WI38 (cell line): ENCODE data around the gene MYO9A.

Experiments
- H3K4me3 ChIP-seq: 2 replicates; pipeline ENCODE4 v1.5.1; 2011; ENCODE audit warnings: low read depth, mild to moderate bottlenecking, control low read depth, low read length
- CTCF ChIP-seq: IDR thresholded peaks from 2 replicates; pipeline ENCODE4 v1.5.1; 2012; ENCODE audit warnings: low read depth, mild to moderate bottlenecking, control low read depth, low read length

Gene MYO9A

GRCh38 chr15:72050700-72051099 lies 67.2 kb downstream of the MYO9A start:
- TF ChIP-seq CTCF: no peak
- no peak overlapping the region for H3K4me3 ChIP-seq

- H3K4me3 ChIP-seq: no peak overlapping the region
- no peak for TF ChIP-seq CTCF
These were observed 70.9 kb downstream of the MYO9A start for GRCh38 chr15:72047020-72047419.

GRCh38 chr15:72044956-72045355 lies 73.0 kb downstream of the MYO9A start:
- no peak overlapping the region for H3K4me3 ChIP-seq
- TF ChIP-seq CTCF: no peak

- H3K4me3 ChIP-seq: no peak overlapping the region
- no peak for TF ChIP-seq CTCF
These were observed 75.1 kb downstream of the MYO9A start for GRCh38 chr15:72042865-72043264.

GRCh38 chr15:72042054-72042453 lies 75.9 kb downstream of the MYO9A start:
- no peak overlapping the region for H3K4me3 ChIP-seq
- no peak for TF ChIP-seq CTCF

- H3K4me3 ChIP-seq: no peak overlapping the region
- TF ChIP-seq CTCF: no peak
These were observed 80.6 kb downstream of the MYO9A start for GRCh38 chr15:72037321-72037720.

GRCh38 chr15:72034859-72035650 lies 82.9 kb downstream of the MYO9A start:
- H3K4me3 ChIP-seq: no peak overlapping the region
- TF ChIP-seq CTCF: no peak
